Muscle of back (tissue), 11 donors: Measurements from ENCODE around the gene IGLL5. TPM values are rescaled to one million over a fixed set of nuclear protein-coding genes. Genes with fewer than 3 reads are reported as not detected.
A peak's percentile ranks its signal among the peaks of the same experiment; 100 is the strongest.

Source experiments
- DNase-seq, 3 donors: peaks; one replicate each; pipeline versions ENCODE4 v3.0.0 to v3.0.0-alpha.2; 2013
- polyA plus RNA-seq, 10 donors: library from polyadenylated mRNA; unstranded; fragments of 120-200 nt; gene quantifications; one replicate each; pipeline ENCODE4 v1.2.1, GENCODE V29; 2013; ENCODE audit not compliant: insufficient read length in 10 of 10

The IGLL5 gene
- polyA plus RNA-seq, 10 donors: 0.24 to 0.61 (median 0.32) TPM; not detected in 6

- no peak for DNase-seq
Observed at GRCh38 chr22:22938672-22939587, 51.3 kb downstream of the IGLL5 start.

DNA sequence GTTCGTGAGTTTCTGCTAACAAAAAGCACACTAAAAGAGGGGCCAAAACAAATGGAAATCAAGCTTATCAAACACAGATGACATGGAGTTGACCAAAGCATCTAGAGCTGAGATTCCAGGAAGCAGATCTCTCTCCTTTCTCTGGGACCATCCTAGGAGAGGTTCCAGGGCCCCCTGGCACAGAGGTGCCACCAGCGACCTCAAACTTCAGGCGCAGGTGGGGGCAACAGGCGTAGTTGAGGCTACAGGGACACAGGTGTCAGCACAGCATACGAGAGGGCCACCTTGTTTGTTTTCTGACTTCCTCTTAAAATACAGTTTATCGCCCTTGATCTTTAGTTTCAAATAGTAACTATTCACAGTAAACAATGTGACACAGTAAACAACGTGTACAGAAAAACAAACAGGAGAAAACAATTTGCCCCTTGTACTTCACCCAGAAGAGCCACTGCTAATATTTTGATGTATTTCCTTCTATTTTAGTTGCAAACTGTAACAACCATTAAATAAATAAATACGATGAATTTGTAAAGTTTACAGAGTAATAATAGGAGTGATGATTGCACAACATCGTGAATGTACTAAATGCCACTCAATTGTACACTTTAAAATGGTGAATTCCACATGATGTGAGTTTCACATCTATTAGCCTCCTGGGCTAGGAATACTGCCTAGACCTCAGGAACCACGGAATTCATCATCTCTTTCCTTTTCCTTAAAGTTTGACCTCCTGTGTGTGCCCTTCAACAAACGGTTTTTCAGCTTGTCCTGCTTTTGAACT is 52.2 kb downstream of the IGLL5 start:
- DNase-seq: no peak

- no peak for DNase-seq
Observed at GRCh38 chr22:22940961-22941605, 53.5 kb downstream of the IGLL5 start.

- no peak for DNase-seq
Observed at GRCh38 chr22:22941831-22942510, 54.4 kb downstream of the IGLL5 start.

GRCh38 chr22:22942511-22943329 is 55.1 kb downstream of the IGLL5 start:
- peak; percentile 34 to 55 (median 34) for DNase-seq

DNA sequence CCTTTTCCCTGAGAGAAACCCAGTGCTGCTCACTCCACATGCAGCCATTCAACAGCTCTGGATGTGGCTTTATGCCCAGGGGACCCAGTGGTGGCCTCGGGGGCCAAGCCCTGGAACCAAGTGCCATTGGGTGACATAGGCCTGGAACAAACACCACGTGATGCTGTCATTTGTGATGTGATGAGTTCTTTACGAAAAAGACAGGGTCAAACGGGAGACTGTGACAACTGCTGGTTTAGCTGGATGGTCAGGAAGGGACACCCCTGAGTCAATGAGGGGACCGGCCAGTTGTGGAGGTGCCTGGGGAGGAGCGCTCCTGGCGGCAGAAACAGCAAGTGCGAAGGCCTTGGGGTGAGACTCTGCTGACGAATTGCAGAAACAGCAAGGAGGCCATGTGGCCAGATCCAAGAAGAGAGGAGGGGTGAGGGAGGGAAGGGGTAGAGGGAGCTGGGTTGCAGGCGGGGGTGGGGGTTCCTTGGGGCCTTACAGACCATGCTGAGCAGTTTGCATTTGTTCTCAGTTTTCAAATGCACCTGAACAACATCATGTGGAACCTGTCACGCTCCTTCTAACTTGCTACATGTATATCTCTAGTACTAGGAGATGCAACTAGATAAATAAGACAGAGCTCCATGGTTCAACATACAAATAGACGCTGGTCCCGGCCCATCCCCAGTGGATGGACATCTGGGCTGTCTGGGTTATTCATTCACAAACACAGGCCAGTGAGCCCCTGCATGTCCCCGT is 56.1 kb downstream of the IGLL5 start:
- no peak for DNase-seq

DNA sequence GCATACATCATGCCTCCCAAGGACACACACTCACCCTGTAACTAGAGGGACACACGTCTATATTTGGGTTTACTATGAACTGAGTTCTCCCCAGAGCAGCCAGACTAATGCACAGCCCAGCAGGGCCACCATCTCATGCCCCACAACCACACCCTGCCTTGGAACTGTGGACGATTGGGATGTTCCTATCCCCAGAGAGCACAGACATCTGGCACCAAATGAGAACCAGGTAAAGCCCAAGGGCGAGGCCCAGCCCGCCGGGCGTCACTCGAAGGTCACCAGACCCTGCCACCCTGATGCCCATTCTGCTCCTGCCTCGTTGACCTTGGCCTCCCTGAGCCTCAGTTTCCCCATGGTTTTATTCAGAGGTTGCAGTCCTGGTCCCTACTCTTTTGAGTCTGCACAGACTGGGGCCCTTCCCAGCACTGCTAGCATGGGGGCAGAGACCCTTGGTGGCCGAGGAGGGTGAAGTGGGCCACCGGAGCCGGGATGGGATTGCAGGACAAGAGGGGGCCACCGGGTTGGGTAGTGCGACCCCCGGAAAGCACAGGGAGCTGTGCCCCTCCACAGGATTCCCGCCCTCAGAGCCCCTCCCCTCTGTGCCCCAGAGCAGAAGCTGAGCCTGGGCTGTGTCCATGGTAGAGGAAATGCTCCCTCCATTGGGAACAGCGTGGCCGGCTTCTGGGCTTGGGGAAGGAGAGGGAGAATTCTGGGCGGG is 56.8 kb downstream of the IGLL5 start:
- DNase-seq: no peak

- DNase-seq: no peak
Observed at GRCh38 chr22:22945195-22945594, 57.6 kb downstream of the IGLL5 start.

Other genes starting within 250 kb of the IGLL5 start
- not detected for gene GGTLC2, start 243.2 kb upstream of the IGLL5 start, polyA plus RNA-seq
- gene GNAZ, start 182.7 kb downstream of the IGLL5 start, polyA plus RNA-seq: 1 to 10 TPM; 1.9 to 4.0 (median 3.0) TPM